Lower leg skin (tissue), 3 donors: ENCODE measurements around the gene SF3B1.

Experiments
- CTCF ChIP-seq, 3 donors: fragments of 450-650 bp; IDR thresholded peaks; one replicate each; pipeline ENCODE4 v1.5.1; 2016; ENCODE audit warnings: antibody characterized with exemption in 3 of 3, mild to moderate bottlenecking in 3 of 3, moderate library complexity in 2 of 3
- POLR2A ChIP-seq, 2 donors: fragments of 450-650 bp; IDR thresholded peaks; one replicate each; pipeline ENCODE4 v1.6.1; 2016 to 2017; ENCODE audit warnings: antibody characterized with exemption in 2 of 2, mild to moderate bottlenecking in 1 of 2, moderate library complexity in 1 of 2

GRCh38 chr2:197405582-197405981, 29.2 kb downstream of the SF3B1 start:
- TF ChIP-seq CTCF (IDR thresholded peaks at IDR 0.05) (no peak), POLR2A (IDR thresholded peaks at IDR 0.05) (no peak)
